DMS 273 (cell line): ENCODE measurements around the gene ALDH7A1.
"Not testable (repeated sequence)": the region's sequence is repeated elsewhere in the genome, so short reads cannot be mapped to it uniquely, and the experiment has no call there.

ENCODE experiments used
- DNase-seq: peaks from one replicate; lab custom pipeline; 2025; ENCODE audit not compliant: unreplicated experiment; lab: John Stamatoyannopoulos, UW

The ALDH7A1 gene

GRCh38 chr5:126595486-126596083 is 566 bp upstream of the ALDH7A1 start:
- no peak for DNase-seq

GRCh38 chr5:126591549-126591948 is 3.5 kb downstream of the ALDH7A1 start:
- DNase-seq = no peak

GRCh38 chr5:126589536-126590297 is 5.3 kb downstream of the ALDH7A1 start:
- peak; percentile 66 for DNase-seq

GRCh38 chr5:126587551-126588390 is 7.2 kb downstream of the ALDH7A1 start:
- DNase-seq = no peak

- DNase-seq = no peak
Observed at GRCh38 chr5:126583761-126584160, 11.3 kb downstream of the ALDH7A1 start.

GRCh38 chr5:126579716-126580115 is 15.3 kb downstream of the ALDH7A1 start:
- DNase-seq = no peak

- no peak for DNase-seq
Observed at GRCh38 chr5:126577415-126577814, 17.6 kb downstream of the ALDH7A1 start.

GRCh38 chr5:126576974-126577373 is 18.0 kb downstream of the ALDH7A1 start:
- no peak for DNase-seq

- no peak for DNase-seq
Observed at GRCh38 chr5:126575644-126576043, 19.4 kb downstream of the ALDH7A1 start.

- DNase-seq = no peak
Observed at GRCh38 chr5:126568206-126568755, 26.7 kb downstream of the ALDH7A1 start.

GRCh38 chr5:126562823-126563222 is 32.2 kb downstream of the ALDH7A1 start:
- no peak for DNase-seq

GRCh38 chr5:126561908-126562307 is 33.1 kb downstream of the ALDH7A1 start:
- peak; percentile 3 for DNase-seq

GRCh38 chr5:126555101-126555500 is 39.9 kb downstream of the ALDH7A1 start:
- not testable (repeated sequence) for DNase-seq

GRCh38 chr5:126552614-126553013 is 42.4 kb downstream of the ALDH7A1 start:
- DNase-seq = no peak

- DNase-seq = peak; percentile 67
Observed at GRCh38 chr5:126544087-126544740, 50.8 kb downstream of the ALDH7A1 start.

GRCh38 chr5:126543660-126544059 is 51.4 kb downstream of the ALDH7A1 start:
- no peak for DNase-seq

- DNase-seq = no peak
Observed at GRCh38 chr5:126543009-126543408, 52.0 kb downstream of the ALDH7A1 start.

GRCh38 chr5:126542441-126542840 is 52.6 kb downstream of the ALDH7A1 start:
- no peak for DNase-seq

- no peak for DNase-seq
Observed at GRCh38 chr5:126540631-126541030, 54.4 kb downstream of the ALDH7A1 start.

- DNase-seq = no peak
Observed at GRCh38 chr5:126538579-126538978, 56.4 kb downstream of the ALDH7A1 start.

GRCh38 chr5:126536874-126537273 is 58.1 kb downstream of the ALDH7A1 start:
- no peak for DNase-seq
